ENCODE results near the gene EMP2.

DNA sequence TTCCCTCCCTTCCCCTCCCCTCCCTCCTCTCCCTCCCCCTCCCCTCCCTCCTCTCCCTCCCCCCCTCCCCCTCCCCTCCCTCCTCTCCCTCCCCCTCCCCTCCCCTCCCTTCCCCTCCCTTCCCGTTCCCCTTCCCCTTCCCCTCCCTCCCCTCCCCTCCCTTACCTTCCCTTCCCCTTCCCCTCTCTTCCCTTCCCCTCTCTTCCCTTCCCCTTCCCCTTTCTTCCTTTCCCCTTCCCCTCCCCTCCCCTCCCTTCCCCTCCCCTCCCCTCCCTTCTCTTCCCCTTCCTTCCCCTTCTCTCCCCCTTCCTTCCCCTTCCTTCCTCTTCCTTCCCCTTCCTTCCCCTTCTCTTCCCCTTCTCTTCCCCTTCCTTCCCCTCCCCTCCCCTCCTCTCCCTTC is 61.1 kb downstream of the EMP2 start:
- TF ChIP-seq, protein P1, sequence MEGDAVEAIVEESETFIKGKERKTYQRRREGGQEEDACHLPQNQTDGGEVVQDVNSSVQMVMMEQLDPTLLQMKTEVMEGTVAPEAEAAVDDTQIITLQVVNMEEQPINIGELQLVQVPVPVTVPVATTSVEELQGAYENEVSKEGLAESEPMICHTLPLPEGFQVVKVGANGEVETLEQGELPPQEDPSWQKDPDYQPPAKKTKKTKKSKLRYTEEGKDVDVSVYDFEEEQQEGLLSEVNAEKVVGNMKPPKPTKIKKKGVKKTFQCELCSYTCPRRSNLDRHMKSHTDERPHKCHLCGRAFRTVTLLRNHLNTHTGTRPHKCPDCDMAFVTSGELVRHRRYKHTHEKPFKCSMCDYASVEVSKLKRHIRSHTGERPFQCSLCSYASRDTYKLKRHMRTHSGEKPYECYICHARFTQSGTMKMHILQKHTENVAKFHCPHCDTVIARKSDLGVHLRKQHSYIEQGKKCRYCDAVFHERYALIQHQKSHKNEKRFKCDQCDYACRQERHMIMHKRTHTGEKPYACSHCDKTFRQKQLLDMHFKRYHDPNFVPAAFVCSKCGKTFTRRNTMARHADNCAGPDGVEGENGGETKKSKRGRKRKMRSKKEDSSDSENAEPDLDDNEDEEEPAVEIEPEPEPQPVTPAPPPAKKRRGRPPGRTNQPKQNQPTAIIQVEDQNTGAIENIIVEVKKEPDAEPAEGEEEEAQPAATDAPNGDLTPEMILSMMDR (IDR thresholded peaks at IDR 0.05): no peak
- no peak for TF ChIP-seq EP300 (IDR thresholded peaks at IDR 0.05)
